ENCODE data around the gene PRICKLE2.

DNA sequence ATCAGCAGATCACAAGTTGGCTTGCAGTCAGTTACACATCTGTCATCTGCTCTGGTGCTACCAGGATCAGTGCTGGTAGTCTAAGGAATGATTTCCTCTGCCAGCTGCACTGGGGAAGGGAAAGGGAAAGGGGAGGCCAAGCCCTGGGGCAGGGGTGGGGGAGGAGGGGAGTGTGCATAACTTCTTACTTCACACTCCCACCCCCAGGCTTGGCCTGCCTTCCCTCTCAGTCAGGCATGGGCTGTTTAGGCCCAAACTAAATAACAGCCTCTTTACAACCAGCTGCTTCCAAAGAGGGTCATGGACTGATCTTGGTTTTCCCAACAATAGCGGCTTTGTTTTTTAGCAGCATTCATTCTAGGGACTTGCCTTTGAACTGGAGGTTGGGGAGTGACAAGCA, 115.8 kb downstream of the PRICKLE2 start:
- TF ChIP-seq CTCF (IDR thresholded peaks at IDR 0.05; ENCODE audit: insufficient read depth, low read depth, low read length) (no peak), EZH2 (IDR thresholded peaks at IDR 0.05; ENCODE audit: insufficient read depth, low read length) (no peak)
